ENCODE measurements around the gene CMTM8.
"Not testable (repeated sequence)": the region's sequence is repeated elsewhere in the genome, so short reads cannot be mapped to it uniquely, and the experiment has no call there.

Gene CMTM8

GRCh38 chr3:32238453-32239306 is at the start of gene CMTM8:
TSS of gene CMTM8 (plus strand) at chr3:32238680. CDS start at chr3:32238973, 293 bp downstream.
- DNase-seq = peak; percentile 58

DNA sequence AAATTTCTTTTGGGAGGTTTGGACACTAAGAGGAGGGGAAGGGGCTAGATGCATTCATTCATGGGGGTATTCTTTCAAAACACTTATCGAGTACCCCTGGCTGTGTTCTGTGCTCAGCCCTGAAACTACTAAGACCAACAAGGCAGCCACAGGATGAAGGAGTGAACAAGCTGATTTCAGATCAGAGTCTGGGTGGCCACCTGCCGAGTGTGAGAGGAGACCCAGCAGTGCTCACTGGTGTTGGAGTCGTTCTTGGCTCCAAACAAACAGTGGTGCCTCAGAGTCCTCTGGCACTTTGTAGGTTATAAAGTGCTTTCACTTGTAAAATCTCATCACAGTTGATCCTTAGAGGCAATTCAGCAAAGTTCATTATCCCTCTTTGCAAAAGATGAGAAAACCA is 48.8 kb upstream of the CMTM8 start:
- DNase-seq = no peak

- DNase-seq = not testable (repeated sequence)
Observed at GRCh38 chr3:32190556-32190955, 47.9 kb upstream of the CMTM8 start.

GRCh38 chr3:32193101-32193500 is 45.4 kb upstream of the CMTM8 start:
- no peak for DNase-seq

DNA sequence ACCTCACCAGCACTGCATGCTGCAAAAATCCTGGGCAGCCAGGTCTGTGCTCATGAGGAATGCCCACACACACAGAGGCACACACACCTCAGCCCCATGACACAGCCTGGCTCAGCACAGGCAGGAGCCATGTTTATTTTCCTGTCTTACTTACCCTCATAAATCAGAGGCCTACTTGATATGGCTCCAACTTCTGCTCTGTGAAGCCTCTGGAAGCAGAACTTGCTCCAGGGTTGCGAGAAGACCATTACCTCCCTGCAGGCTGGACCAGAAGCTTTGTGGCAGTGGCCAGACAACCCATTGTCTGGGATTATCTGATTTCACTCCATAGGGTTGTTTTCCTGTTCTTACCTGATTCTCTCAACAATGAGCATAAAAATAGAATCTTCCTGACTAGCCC is 43.8 kb upstream of the CMTM8 start:
- no peak for DNase-seq

DNA sequence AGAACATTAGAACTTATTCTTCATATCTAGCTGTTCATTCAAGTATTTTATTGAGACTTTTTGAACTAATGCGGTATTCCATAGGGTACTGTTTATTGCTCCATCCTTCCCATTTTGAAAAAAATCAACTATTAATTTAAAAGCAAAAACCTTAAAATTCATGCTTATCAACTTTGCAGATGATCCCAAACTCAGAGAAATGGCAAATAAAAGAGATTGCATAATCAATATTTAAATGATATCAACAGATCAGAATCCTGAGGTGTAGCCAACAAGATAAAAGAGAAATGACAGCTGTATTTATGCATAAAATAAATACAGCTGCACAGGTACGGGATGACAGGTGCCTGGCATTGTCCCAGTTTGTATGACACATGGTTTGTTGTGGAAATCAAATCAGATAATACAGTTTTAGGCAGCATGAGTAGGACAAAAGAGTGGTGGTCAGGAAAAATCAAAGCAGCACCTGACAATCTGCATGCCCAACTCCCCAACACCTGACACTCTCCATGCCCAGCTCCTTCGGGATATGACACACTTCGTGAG is 42.4 kb upstream of the CMTM8 start:
- DNase-seq = no peak

- no peak for DNase-seq
Observed at GRCh38 chr3:32197991-32198390, 40.5 kb upstream of the CMTM8 start.

- DNase-seq = peak; percentile 21
Observed at GRCh38 chr3:32198714-32199113, 39.8 kb upstream of the CMTM8 start.

DNA sequence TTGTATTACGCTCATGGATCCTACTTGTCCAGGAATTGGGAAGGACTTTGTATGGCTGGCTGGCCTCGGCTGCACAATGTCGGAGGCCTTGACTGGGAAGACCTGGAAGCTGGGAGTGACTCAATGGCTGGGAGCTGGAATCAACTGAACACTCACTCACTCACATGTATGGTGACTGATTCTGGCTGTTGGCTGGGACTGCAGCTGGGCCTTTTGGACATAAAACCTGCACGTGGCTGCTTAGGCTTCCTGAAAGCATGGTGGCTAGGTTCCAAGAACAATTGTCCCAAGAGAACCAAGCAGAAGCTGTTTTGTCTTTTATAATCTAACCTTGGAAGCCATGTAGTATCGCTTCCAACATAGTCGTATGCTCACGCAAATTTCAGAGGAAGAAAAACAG is 38.0 kb upstream of the CMTM8 start:
- no peak for DNase-seq

- peak; percentile 40 for DNase-seq
Observed at GRCh38 chr3:32200992-32201758, 37.3 kb upstream of the CMTM8 start.

- no peak for DNase-seq
Observed at GRCh38 chr3:32202496-32202895, 36.0 kb upstream of the CMTM8 start.

DNA sequence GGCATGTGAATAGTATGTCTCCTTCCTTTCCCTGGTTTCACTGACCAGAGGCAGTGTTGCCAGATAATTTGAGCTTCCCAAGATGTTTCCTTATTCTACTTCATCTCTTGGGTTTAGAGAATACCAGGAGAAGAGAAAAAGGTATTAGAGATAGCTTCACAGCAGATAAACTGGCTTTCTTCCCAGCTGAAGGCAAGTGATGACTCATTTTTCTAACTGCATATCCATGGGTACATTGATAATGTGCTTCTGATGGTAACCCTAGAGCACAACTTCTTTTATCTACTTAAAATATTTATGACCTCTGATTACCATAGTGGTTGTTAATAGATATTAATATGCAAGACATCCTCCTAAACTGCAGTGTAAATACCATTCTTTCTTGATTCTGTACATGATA is 34.6 kb upstream of the CMTM8 start:
- DNase-seq = peak; percentile 71

DNA sequence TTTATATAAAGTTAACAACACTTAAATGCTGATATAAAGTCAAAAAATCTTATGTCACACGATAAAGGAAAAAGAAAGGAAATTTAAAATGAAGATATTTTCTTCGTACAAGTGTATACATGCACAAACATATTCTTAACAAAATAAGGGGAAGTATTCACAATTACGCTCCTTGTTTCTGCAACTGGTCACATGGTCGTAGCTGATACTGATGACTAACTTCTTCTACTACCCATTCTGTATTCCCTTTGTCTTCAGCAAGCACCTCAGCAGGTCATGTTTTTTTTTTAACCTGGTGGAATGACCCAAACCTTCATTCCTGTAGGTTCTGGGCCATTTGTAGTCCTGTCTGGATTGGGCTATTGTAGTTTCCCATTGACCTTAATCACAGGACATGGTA is 30.0 kb upstream of the CMTM8 start:
- DNase-seq = peak; percentile 16

- DNase-seq = no peak
Observed at GRCh38 chr3:32215185-32215584, 23.3 kb upstream of the CMTM8 start.

GRCh38 chr3:32216172-32216783 is 22.2 kb upstream of the CMTM8 start:
- DNase-seq = no peak

GRCh38 chr3:32217339-32217738 is 21.1 kb upstream of the CMTM8 start:
- DNase-seq = no peak

- no peak for DNase-seq
Observed at GRCh38 chr3:32219537-32219936, 18.9 kb upstream of the CMTM8 start.

DNA sequence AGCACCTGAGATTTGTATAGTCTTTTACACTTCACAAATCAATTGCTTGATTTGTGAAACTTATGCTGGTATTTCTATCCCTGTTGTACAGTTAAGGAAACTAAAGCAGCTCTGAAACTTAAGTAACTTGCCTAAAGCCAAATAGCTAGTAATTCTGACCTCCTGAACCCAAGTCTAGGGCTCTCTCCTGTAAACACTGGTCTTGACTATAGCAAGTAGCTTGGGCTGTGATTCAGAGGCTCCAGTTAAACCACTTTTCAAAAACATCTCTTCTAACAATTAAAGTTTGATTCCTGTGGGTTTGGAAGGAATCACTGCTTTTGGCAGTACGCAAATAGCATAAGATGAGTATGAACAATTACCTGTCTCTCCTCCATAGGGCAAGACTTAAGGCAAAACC is 18.5 kb upstream of the CMTM8 start:
- no peak for DNase-seq

- no peak for DNase-seq
Observed at GRCh38 chr3:32222950-32223349, 15.5 kb upstream of the CMTM8 start.

DNA sequence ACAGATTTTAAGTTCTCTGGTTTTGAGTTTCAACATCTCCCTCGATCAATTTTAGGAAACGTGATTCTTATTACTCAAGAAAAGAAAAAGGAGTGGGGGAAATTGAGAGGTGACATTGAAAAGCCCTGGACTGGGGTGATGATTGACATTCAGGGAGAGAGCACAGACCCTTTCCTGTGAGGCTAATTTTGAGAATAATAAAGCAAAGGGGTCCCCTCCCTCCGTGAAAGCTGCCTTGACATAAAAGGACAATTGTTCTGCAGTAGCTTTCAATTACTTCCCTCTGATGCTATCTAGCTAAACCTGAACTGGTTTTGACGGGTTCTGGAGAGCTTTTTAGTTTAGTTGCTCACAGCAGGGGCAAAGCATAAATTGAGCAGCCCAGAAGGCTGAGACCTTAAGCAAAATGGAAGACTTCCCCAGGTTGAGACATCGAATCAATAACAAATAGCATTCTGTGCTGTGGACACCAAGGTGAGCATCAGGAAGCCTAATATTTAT is 14.4 kb upstream of the CMTM8 start:
- DNase-seq = no peak

- no peak for DNase-seq
Observed at GRCh38 chr3:32226875-32227500, 11.5 kb upstream of the CMTM8 start.

DNA sequence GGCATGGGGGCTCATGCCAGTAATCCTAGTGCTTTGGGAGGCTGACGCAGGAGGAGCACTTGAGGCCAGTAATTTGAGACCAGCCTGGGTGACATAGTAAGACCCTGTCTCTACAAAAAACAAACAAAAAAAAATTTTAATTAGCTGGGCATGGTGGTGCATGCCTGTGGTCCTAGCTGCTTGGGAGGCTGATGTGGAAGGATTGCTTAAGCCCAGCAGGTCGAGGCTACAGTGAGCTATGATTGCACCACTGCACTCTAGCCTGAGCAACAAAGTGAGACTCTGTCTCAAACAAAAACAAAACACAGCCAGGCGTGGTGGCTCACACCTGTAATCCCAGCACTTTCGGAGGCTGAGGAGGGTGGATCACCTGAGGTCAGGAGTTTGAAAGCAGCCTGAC is 9.7 kb upstream of the CMTM8 start:
- DNase-seq = not testable (repeated sequence)

DNA sequence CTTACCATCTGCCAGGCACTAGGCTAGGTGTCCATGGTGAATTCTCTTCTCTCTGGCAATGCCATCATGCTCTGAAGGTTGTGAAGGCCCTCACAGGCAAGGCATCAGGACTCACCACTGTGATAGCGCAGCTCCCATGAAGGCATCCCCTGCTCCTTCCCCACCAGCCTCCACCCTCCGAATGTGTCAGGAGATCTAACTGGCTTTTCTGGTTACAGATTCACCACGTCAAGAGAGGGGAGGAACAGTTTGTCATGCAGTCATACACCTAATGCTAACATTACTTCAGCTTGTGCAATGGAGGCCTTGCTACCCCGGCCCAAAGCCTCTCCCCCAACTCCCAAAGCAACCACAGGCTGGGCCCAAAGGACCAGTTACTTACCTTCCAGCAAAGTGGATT is 8.9 kb upstream of the CMTM8 start:
- no peak for DNase-seq

Measured in hematopoietic multipotent progenitor cell treated with erythropoietin and hydrocortisone succinate and interleukin-3 and kit ligand, for 6 days (in vitro differentiated cells).